ENCODE data around the gene ACER3.
"Not testable (repeated sequence)": the region's sequence is repeated elsewhere in the genome, so short reads cannot be mapped to it uniquely, and the experiment has no call there.

Gene ACER3

DNA sequence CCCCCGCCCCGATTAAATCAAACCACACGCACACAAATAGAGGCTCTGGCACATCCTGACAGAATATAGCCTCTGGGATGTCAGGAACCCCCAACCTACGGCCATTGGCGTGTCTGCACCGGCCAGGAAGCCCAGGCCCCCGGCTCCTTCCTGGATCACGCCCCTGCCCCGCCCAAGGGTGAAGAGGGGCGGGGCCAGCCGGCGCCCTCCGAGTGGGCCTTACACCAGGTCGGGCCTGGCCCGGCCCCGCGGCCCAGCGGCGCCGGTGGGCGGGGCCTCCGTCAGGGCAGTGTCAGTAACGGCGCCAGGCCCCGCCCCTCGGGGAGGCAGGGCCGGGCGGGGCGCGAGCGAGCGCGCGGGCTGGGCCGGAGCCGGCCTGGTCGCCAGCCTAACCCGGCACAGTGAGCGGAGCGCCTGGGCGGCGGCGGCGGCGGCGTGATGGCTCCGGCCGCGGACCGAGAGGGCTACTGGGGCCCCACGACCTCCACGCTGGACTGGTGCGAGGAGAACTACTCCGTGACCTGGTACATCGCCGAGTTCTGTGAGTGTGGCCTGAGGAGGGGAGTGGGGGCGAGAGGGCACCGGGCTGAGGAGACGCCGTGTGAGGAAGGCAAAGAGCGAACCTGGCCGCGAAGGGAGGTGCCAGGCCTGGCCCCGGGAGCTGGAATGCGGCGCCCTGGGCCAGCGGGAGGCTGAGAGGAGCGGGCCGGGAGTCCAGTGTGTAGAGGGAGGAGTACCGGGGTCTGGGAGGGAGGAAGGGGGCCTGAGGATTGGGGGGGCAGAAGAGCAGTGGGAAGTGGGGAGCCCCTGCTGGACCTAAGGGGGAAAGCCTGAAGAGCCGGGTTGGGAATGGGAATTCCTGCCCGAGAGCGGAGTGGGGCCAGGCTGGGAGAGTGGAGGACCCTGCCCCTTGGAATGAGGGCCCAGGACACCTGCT, at the start of gene ACER3:
Gene ACER3, plus strand, starts transcription at position 380 of the 937 bp plus-strand sequence. Its CDS starts 59 bp downstream, at position 439.
- peak; percentile 29 to 94 (median 77) for DNase-seq

DNA sequence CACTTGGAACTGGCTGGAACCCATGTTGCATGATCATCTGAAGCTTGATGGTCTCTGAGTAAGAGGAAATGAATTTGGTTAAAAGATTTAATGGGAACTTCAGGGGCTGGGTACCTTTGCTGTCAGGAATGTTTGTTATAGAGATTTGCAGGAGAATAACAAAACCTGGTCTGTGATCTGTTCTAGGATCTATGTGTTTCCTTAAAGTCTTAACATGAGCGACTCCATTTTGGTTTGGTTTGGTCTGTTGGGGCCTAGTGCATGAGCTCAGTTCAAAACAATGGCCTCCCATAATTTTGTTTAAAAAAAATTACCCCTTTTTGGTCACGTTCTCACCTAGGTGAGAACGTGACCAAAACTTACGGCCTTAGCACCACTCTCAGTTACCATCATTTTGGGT, 49.5 kb upstream of the ACER3 start:
- DNase-seq: no peak

DNA sequence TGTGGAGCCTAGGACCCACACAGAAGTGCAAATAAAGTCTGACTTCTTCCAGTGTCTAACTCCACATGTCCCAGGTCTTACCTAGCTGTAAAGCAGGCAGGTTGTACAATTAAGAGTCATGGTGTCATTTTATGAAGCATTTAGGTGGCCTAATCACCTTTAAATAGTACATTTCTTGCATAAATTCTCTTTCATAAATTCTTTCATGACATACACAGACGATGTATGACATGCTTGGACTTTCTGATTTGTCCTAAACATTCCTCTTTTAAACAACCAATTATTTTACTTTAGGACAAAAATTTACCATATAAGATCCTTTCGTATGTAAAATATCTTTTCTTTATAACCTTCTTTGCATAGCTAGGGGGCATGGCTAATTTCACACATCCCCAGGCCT, 46.3 kb upstream of the ACER3 start:
- DNase-seq: no peak

DNA sequence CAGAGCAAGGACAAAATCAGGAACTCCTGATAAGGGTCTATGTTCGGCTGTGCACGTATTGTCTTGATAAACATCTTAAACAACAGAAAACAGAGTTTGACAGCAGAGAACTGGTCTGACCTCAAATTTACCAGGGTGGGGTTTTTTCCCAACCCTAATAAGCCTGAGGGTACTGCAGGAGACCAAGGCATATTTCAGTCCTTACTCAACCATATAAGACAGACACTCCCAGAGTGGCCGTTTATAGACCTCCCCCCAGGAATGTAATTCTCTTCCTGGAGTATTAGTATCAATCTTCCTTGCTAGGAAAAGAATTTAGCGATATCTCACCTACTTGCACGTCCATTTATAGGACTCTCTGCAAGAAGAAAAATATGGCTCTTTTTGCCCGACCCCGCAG, 45.0 kb upstream of the ACER3 start:
- DNase-seq: not testable (repeated sequence)

DNA sequence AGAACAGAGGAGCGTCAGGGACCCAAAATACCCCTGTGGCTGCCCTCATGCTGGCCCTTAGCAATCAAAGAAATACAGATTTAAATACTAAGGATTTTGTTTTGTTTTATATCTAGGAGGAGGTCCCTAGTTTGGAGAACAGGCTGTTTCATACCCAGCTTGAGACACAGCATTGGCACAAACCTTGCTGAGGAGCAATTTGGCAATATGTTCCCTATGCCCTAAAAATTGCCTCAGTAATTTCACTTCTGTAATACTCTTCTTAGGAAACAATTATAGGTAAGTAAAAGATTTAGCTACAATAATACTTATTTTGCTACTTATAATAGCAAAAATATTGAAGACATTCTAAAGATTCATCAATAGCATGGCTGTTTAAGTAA, 40.5 kb upstream of the ACER3 start:
- no peak for DNase-seq

DNA sequence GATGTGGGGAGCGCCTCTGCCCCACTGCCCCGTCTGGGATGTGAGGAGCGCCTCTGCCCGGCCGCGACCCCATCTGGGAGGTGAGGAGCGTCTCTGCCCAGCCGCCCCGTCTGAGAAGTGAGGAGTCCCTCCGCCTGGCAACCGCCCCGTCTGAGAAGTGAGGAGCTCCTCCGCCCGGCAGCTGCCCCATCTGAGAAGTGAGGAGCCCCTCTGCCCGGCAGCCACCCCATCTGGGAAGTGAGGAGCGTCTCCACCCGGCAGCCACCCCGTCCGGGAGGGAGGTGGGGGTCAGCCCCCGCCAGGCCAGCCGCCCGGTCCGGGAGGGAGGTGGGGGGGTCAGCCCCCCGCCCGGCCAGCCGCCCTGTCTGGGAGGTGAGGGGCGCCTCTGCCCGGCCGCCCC, 39.3 kb upstream of the ACER3 start:
- DNase-seq: not testable (repeated sequence)

DNA sequence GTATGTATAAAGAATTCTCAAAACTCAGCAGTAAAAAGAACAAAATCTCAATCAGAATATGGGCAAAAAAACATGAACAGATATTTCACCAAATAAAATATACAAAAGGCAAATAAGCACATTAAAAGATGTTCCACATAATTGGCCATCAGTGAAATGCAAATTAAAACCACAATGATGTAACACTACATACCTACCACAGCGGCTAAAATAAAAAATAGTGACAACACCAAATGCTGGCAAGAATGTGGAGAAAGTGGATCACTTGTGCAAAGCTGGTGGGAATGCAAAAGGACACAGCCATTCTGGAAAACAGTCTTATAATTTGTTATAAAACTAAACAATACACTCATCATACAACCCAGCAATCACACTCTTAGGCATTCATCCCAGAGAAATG, 38.3 kb upstream of the ACER3 start:
- DNase-seq: no peak

DNA sequence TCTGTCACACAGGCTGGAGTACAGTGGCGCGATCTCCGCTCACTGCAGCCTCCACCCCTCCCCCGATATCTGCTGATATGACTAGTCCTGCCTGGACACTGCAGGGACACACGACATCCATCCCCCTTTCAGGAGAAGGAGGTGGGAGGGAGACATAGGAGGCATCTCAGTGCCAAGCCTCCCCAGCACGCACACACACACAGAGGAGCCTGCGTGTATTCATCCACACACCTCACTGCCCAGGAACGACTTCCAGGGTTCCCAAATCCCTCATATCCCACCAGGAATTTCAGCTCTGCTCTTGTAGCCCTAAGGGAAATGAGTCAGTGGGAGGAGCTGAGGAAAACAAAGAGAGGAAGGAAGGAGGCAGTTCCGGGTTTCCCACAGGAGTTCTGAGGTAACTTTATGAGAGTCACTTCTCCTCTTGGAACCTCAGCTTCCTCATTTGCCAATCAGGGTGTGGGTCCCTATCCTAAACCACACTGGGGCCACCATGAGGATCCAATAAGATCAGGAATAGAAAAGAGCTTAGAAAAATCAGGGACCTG, 37.2 kb upstream of the ACER3 start:
- DNase-seq: no peak

DNA sequence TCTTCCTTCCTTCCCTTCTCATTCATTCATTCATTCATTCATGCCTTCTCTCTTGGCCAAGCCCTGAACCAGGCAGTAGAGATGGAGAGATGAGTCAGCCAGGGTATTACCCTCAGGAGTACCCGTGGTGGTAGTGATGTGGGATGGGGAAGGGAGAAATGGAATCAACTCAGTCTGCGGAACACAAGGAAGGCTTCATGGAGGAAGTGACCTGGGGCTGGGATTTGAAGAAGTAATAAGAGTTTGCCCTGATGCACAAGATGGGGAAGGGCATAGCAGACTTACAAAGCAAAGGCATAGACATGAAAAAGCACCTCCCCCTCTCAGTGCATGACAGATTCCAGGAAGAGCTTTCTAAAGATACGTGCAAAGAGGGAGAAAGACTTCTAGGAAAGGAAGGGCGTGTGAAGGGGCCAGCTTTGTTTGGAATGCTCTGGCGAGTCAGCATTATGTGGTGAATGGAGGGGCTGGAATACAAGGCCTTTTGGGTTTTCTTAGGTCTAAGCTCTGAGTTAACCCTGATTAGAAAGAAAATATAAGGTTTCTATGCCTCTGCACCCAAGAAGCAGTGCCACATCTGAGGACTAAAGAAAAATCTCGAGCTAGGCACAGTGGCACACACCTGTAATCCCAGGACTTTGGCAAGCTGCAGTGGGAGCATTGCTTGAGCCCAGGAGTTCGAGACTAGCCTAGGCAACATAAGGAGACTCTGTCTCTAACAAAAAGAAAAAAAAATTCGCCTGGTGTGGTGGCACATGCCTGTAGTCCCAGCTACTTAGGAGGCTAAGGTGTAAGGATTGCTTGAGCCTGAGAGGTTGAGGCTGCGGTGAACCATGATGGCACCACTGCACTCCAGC, 36.4 kb upstream of the ACER3 start:
- DNase-seq: no peak

DNA sequence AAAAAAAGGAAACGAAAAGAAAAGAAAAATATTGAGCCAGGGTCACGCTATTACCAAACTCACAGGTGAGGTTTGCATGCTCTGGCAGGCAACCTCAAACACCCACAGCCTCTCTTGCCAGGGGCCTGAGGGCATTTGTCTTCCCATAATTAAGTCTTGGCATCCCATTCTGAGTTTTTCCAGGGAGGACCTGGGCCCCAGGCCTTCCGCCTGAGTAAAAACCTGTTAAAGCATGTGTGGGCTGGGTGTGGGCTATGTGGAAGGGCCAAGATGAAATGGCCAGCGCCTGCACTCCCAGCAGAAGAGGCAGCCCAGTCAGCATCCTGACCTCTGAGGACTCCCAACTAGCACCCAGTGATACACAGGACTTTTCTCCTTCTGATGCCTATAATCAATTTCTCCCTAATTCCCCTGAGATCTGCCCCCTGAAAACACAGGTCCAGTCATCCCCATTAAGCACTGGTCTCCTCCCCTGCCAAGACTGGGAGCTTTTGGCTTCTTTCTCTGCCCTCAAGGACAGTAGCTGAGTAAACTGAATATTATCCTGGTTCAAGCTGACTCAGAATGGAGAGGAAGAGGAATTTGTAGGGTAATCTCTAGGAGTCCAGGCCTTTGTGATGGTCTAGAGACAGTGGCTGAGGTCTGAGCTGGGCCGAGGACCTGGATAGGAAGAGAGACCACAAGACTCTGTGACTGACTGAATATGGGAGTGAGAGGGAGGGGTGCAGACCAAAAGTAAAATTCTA, 35.6 kb upstream of the ACER3 start:
- DNase-seq: no peak

DNA sequence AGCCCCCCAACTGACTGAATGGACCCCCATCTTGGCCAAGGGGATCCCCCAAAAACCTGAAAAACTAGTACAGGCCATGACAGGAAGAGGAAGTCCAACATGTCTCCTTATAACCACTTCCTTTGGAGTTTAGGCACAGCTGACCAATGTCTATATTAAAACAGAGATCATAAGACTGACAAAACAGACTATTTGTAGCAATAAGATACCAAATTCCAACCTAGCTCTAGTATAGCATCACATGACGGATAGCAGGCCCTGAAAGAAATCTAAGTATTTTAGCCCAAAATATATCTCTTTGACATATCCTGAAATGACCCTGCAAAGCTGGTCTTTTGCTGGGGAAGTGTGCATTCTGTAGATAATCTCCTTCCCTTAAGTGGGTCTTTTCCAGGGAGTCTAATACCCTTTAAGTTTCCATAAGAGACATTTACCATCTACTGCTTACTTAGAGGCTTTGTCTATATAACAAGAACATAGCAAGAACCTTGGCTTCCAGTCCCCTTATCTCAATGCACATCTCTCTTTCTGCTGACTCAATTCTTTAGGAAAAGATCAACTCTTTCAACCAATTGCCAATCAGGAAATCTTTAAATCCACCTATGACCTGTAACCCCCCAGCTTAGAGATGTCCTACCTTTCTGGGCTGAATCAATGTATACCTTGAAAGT, 34.9 kb upstream of the ACER3 start:
- no peak for DNase-seq

DNA sequence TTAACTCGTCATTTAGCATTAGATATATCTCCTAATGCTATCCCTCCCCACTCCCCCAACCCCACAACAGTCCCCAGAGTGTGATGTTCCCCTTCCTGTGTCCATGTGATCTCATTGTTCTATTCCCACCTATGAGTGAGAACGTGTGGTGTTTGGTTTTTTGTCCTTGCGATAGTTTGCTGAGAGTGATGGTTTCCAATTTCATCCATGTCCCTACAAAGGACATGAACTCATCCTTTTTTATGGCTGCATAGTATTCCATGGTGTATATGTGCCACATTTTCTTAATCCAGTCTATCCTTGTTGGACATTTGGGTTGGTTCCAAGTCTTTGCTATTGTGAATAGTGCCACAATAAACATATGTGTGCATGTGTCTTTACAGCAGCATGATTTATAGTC, 34.2 kb upstream of the ACER3 start:
- not testable (repeated sequence) for DNase-seq

DNA sequence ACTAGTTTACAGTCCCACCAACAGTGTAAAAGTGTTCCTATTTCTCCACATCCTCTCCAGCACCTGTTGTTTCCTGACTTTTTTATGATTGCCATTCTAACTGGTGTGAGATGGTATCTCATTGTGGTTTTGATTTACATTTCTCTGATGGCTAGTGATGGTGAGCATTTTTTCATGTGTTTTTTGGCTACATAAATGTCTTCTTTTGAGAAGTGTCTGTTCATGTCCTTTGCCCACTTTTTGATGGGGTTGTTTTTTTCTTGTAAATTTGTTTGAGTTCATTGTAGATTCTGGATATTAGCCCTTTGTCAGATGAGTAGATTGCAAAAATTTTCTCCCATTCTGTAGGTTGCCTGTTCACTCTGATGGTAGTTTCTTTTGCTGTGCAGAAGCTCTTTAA, 33.7 kb upstream of the ACER3 start:
- not testable (repeated sequence) for DNase-seq

DNA sequence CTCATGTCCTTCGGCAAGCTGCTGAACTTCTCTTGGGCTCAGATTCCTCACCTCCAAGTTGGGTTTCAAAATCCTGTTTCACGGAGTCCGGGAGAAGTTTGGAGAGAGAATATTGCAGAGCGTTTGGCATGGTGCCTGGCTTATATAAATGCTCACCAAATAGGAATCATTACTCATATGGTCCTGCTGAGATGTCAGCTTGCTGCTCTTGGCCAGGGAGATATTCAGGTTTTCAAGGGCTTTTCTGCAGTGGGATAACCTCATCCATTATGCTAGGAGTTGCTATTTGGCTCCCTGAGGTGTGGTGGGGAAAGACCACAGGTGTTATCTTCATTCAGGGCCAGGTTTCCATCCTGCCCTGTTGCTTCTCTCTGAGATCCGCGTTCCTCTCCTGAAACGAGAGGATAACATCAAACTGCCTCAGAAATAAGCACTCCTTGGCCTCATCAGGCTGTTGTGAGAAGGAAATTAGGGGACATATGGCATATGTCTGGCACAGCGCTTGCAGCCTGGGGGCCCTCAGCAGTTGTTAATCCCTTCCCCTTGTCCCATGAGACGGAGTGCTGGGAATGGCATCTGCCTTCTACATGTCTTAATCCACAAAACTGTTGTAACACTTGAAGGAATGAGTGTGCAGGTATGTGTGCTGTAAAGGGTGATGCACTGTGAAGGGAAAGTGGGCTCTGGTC, 29.9 kb upstream of the ACER3 start:
- DNase-seq: no peak

DNA sequence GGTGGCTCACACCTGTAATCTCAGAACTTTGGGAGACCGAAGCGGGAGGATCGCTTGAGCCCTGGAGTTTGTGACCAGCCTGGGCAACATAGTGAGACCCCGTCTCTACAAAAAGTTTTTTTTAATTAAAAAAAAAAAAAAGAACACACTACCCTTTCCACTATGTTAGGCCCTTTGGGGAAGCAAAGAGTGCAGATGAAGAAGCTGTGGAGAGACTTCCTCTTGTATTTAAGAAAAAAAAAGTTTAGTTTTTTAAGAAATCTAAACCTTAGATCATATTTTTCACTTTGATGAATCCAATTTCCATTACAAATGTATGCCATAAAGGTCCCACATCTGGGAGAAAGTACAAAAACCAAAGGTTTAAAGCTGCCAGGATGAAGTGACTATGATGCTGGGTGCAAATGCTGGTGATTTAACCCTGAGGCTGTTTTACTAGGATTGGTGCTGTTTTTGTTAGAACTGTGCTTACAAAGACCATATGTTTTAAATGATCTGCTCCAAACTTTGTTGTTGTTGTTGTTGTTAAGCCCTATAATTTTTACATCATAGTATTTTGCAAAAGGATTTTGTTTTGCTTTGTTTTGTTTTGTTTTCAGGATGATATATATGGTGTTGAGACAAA, 28.9 kb upstream of the ACER3 start:
- DNase-seq: no peak

DNA sequence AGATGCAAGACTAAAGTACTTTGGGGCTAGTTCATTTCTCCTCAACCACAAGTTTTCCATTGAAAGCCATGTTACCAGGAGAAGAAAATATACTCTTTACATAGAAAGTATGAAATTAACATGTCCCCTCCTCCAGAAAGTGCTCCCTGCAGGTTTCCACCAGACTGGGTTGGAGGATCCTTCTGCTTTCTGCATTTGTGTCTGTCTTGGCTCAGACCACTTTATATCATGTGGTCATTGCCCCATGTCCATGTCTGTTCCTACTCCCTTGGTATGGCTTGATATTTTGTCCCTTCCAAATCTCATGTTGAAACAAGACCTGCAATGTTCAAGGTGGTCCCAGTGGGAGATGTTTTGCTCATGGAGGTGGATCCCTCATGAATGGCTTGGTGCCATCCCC, 28.4 kb upstream of the ACER3 start:
- no peak for DNase-seq

DNA sequence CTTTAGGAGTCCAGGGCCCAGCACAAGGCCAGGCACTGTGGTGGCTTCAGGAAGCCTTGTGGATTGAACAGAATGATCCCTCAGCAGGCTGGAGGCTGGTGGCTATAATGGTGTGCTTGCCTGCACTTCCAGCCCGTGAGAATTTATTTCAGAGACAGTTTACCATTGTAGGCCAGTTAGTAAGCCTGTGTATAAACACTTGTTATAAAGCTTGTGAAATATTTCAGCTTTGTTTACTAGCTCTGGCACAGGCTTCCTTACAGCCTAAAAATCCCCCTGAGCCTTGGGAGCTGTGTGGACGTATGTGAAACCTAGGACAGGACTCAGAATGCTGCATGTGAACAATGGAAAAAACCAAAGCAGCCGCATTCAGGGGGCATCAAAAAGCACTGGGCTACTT, 26.6 kb upstream of the ACER3 start:
- no peak for DNase-seq

DNA sequence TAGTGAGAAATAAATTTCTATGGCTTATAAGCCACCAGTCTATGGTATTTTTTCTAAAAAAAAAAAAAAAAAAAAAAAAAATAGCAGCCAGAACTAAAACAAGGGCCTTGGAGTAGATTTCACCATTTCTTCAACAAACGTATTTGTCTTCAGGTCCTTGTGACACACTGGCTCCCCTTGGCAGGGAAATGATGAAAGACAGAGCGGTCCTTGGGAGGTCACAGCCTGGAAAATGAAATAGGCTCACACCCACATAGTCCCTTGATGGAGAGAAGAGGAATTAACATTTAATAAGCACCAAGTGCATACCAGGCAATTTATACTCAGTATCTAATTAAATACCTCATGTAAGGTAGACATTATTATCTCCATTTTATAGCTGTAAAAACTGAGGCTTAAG, 25.7 kb upstream of the ACER3 start:
- DNase-seq: no peak

DNA sequence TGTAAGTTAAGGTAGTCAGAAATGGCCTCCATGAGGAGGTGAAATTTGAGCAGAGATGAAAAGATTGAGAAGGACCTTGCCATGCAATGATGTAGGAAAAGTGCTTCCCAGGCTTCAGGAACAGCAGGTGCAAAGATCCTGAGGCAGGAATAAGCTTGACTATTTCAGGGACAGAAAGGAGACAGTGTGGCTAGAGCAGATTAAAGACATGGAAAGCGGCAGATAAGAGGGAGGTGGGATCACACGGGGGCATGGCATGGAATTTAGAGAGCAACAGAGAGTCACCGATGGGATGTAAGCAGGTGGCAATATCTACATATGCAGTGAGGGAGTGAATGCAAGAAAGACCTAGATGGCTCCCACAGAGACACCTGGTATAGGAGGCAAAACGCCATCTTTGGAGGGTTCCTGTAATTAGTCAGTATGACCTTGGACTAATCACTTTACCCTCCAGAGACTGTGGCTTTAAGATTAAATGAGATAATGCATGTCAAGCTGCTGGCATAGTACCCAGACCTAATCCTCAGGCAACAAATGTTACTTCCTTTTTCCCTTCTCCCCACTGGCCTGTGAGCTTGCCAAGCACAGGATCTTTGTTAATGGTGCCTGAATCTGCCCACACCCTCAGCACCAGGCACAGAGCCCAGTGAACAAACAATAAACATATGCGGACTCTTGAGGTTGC, 24.6 kb upstream of the ACER3 start:
- DNase-seq: peak in 1 of 51 donors; percentile 19
